Ishikawa (cell line): ENCODE results near the gene B3GALT5.

Experiments
- CEBPB ChIP-seq: IDR thresholded peaks from 2 replicates; pipeline ENCODE4 v1.6.1; 2012
- CREB1 ChIP-seq: IDR thresholded peaks from 2 replicates; pipeline ENCODE4 v1.6.1; 2012; ENCODE audit warnings: low read depth
- EGR1 ChIP-seq: IDR thresholded peaks from 2 replicates; pipeline ENCODE4 v1.6.1; 2012
- EP300 ChIP-seq: IDR thresholded peaks from 2 replicates; pipeline ENCODE4 v1.6.1; 2012; ENCODE audit warnings: borderline replicate concordance
- FOXM1 ChIP-seq: IDR thresholded peaks from 2 replicates; pipeline ENCODE4 v1.6.1; 2012; ENCODE audit warnings: low read depth, borderline replicate concordance
- NFIC ChIP-seq: IDR thresholded peaks from 2 replicates; pipeline ENCODE4 v1.6.1; 2012
- RAD21 ChIP-seq: IDR thresholded peaks from 2 replicates; pipeline ENCODE4 v1.6.1; 2012; ENCODE audit warnings: low read depth
- REST ChIP-seq: IDR thresholded peaks from 2 replicates; pipeline ENCODE4 v1.6.1; 2012; ENCODE audit warnings: low read depth, mild to moderate bottlenecking
- TAF1 ChIP-seq: IDR thresholded peaks from 2 replicates; pipeline ENCODE4 v1.6.1; 2012; ENCODE audit warnings: low read depth, mild to moderate bottlenecking
- TCF12 ChIP-seq: IDR thresholded peaks from 2 replicates; pipeline ENCODE4 v1.6.1; 2012; ENCODE audit warnings: low read depth
- TEAD4 ChIP-seq: IDR thresholded peaks from 2 replicates; pipeline ENCODE4 v1.6.1; 2012
- USF1 ChIP-seq: IDR thresholded peaks from 2 replicates; pipeline ENCODE4 v1.6.1; 2012
- YY1 ChIP-seq: IDR thresholded peaks from 2 replicates; pipeline ENCODE4 v1.6.1; 2012; ENCODE audit warnings: low read depth
- ZBTB7A ChIP-seq: IDR thresholded peaks from 2 replicates; pipeline ENCODE4 v1.6.1; 2012; ENCODE audit warnings: low read depth
- TF ChIP-seq, protein P1 (sequence below): IDR thresholded peaks from 2 replicates; pipeline ENCODE4 v1.6.1; 2012

Gene B3GALT5

DNA sequence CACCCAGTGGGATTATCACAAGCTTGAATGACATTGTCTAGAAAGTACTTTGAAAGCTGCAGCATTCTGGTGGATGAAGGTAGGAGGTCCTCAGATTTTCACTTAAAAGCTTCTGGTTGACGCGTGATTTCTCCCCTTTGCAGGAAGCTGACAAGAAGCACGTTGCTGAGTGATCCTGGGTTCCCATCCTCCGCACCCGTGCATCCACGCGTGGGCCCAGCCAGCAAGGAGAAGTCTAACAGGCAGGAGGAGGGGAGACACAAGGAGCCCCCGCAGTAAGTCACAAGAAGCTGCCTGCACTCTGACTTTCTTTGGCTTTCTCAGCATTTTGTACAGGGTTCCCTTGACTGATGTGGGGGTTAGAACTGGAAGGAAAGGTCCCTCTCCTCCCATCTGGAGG lies 7.8 kb upstream of the B3GALT5 start:
- TF ChIP-seq RAD21 (no peak), NFIC (no peak), CEBPB (no peak), TEAD4 (no peak), FOXM1 (no peak), EGR1 (no peak), TAF1 (no peak), REST (no peak), USF1 (no peak), YY1 (no peak), TCF12 (no peak), EP300 (no peak), CREB1 (no peak)

DNA sequence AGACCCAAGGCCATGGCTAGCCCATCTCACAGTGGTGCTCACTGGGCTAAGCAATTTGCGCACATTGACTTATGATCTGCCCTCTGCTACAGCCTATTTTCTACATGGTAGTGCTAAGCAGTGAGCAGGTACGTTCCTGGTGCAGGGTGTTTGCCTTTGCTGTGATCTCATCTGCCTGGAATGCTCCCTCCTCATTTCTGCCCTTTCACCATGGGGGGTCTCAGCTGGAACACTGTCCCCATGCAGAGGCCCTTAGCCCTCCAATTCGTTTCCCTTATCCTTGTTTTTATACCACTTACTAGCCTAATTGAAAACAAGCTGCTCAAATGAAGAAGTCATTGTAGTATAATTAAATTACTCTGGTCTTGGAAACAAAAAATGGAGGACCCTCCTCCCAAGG lies 2.0 kb upstream of the B3GALT5 start:
- no peak for TF ChIP-seq RAD21
- no peak for TF ChIP-seq CREB1
- TF ChIP-seq, protein P1, sequence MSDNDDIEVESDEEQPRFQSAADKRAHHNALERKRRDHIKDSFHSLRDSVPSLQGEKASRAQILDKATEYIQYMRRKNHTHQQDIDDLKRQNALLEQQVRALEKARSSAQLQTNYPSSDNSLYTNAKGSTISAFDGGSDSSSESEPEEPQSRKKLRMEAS = no peak
- no peak for TF ChIP-seq FOXM1
- TF ChIP-seq TEAD4 = peak; percentile 89
- no peak for TF ChIP-seq EP300

DNA sequence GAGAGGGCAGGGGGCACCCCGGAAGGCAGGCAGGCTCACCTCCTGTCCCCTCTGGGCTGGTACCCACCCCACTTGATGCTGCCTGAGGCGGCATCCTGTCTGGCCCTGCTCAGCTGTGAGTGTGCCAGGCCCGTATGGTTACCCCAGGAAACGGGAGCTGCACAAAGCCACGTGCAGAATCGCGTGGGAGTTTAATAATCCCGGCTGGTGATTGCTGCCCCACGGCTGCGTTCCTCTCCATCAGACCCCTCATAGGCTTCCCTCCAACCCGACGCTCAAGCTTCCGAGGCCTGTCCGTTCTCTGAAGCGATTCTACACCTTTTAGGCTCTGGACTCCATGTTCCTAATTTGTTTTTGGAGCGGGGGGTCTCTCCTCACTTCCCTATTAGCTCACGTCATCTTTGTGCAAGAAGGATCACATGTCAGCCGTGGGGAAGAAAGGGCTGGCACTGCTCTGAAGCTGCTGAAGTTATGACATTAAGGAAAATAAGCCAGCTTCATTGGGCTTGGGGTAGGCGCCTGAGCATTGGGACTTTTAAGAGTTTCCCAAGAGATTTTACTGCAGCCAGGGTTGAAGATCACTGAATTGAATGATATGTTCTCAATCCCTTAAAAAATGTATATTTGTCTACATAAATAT lies 1.1 kb upstream of the B3GALT5 start:
- TF ChIP-seq CEBPB (no peak), TCF12 (no peak), TAF1 (no peak), YY1 (no peak), ZBTB7A (no peak), RAD21 (no peak), FOXM1 (no peak), CREB1 (no peak), EGR1 (no peak), USF1 (no peak), NFIC (no peak), REST (no peak), EP300 (no peak), TEAD4 (no peak)
- TF ChIP-seq, protein P1 = no peak

- TF ChIP-seq FOXM1 = no peak
- TF ChIP-seq TEAD4 = no peak
- TF ChIP-seq CEBPB = no peak
- no peak for TF ChIP-seq EGR1
- TF ChIP-seq YY1 = no peak
- TF ChIP-seq ZBTB7A = no peak
Measured at GRCh38 chr21:39613041-39613934, 548 bp downstream of the B3GALT5 start.

- TF ChIP-seq EGR1 = no peak
- no peak for TF ChIP-seq USF1
- TF ChIP-seq, protein P1 = no peak
- TF ChIP-seq YY1 = no peak
- TF ChIP-seq NFIC = no peak
- no peak for TF ChIP-seq CREB1
- TF ChIP-seq RAD21 = no peak
- no peak for TF ChIP-seq REST
- no peak for TF ChIP-seq FOXM1
- TF ChIP-seq ZBTB7A = no peak
- no peak for TF ChIP-seq TEAD4
- TF ChIP-seq CEBPB = no peak
- TF ChIP-seq TAF1 = no peak
- TF ChIP-seq TCF12 = no peak
- no peak for TF ChIP-seq EP300
Measured at GRCh38 chr21:39616211-39616772, 3.6 kb downstream of the B3GALT5 start.
